Measurements from ENCODE around the gene FBXL17. TPM values are rescaled to one million over a fixed set of nuclear protein-coding genes. Genes with fewer than 3 reads are reported as not detected.

The FBXL17 gene
- total and polyA plus RNA-seq, 2 of the 4 experiments (the other 2 are of a cell fraction): 3.9 to 8.1 TPM

- Histone ChIP-seq H2BK120ac (ENCODE audit: low read depth, low read length) (no peak overlapping the region), H3K14ac (replicated peaks; ENCODE audit: low read depth, low read length) (no peak overlapping the region), H3K56ac (ENCODE audit: extremely low read depth, insufficient read depth, low read length) (no peak overlapping the region), H2AK5ac (ENCODE audit: low read depth, low read length) (no peak overlapping the region), H3K36me3 (ENCODE audit: control insufficient read depth, insufficient read depth, low read length) (no peaks in the 10 kb centered on the region), H3K9me3 (ENCODE audit: control insufficient read depth, insufficient read depth, low read length) (no peaks in the 10 kb centered on the region), H4K8ac (ENCODE audit: low read depth in 2 of 2, low read length in 2 of 2) (no peak overlapping the region), H2BK20ac (ENCODE audit: low read depth, low read length) (no peak overlapping the region), H3K18ac (ENCODE audit: low read depth, low read length) (no peak overlapping the region), H3K23ac (ENCODE audit: low read depth, low read length) (no peak overlapping the region), H2AFZ (replicated peaks; ENCODE audit: low read length, poor library complexity) (no peak overlapping the region), H3K4ac (ENCODE audit: low read depth, low read length) (no peak overlapping the region), H3K27ac (ENCODE audit: insufficient read depth, low read length) (no peak overlapping the region), H3K27me3 (ENCODE audit: control insufficient read depth, insufficient read depth, low read length) (no peaks in the 10 kb centered on the region), H4K91ac (ENCODE audit: insufficient read depth, low read depth, low read length) (no peak overlapping the region), H3K9me1 (ENCODE audit: insufficient read depth, low read length) (no peaks in the 10 kb centered on the region), H3K4me3 (ENCODE audit: insufficient read depth, low read depth, low read length) (no peak overlapping the region), H4K20me1 (ENCODE audit: insufficient read depth, low read length) (no peaks in the 10 kb centered on the region), H3K9ac (ENCODE audit: low read depth, low read length) (no peak overlapping the region), H2BK5ac (ENCODE audit: low read depth, low read length, poor library complexity, severe bottlenecking) (no peak overlapping the region), H3K79me1 (ENCODE audit: low read depth in 1 of 2, low read length in 2 of 2) (no peaks in the 10 kb centered on the region), H2AK9ac (replicated peaks; ENCODE audit: low read depth, low read length, poor library complexity) (no peak overlapping the region), H3K4me2 (ENCODE audit: low read depth, low read length) (no peak overlapping the region), H4K5ac (ENCODE audit: low read depth, low read length) (no peak overlapping the region), H3K4me1 (ENCODE audit: control insufficient read depth, insufficient read depth, low read length) (no peaks in the 10 kb centered on the region), H2BK15ac (ENCODE audit: low read depth, low read length) (no peak overlapping the region)
- BruUV-seq (replicated peaks): no TSS peak
- DNase-seq (peak; percentile 16), ATAC-seq (ENCODE audit: low read depth) (no peak)
- CTCF ChIA-PET: no interaction called here
- in situ Hi-C loops (cut with MboI; ENCODE audit: low sequenced_read_pairs): no loop called here
- intact Hi-C loops (cut with micrococcal nuclease): no loop called here
- TF ChIP-seq RFX5 (IDR thresholded peaks at IDR 0.05; ENCODE audit: low read depth, low read length): no peak
- no peak for TF ChIP-seq SMC3 (IDR thresholded peaks at IDR 0.05; ENCODE audit: low read depth, low read length)
- no peak for TF ChIP-seq MAFK (IDR thresholded peaks at IDR 0.05; ENCODE audit: low read depth, low read length)
- TF ChIP-seq CHD1 (IDR thresholded peaks at IDR 0.05; ENCODE audit: low read depth, low read length): no peak
- no peak for TF ChIP-seq MAZ (IDR thresholded peaks at IDR 0.05; ENCODE audit: borderline replicate concordance, low read depth, low read length)
- no peak for TF ChIP-seq CTCF (conservative IDR thresholded peaks at IDR 0.05; ENCODE audit: low read depth, low read length)
- TF ChIP-seq NFE2L2 (IDR thresholded peaks at IDR 0.05; ENCODE audit: low read depth, low read length): no peak
- no CpG with 5 or more reads among the region's 5 CpGs for WGBS, 2 experiments (ENCODE audit: extremely low coverage in 2 of 2, insufficient read length in 1 of 2)
- POLR2A ChIA-PET (ENCODE audit: unreplicated experiment): no interaction called here
- dilution Hi-C loops (cut with HindIII; ENCODE audit: low sequenced_read_pairs, unreplicated experiment): no loop called here
Observed at GRCh38 chr5:108421713-108422112, 39.8 kb upstream of the FBXL17 start.

Measured in IMR-90 (cell line).